Raji (cell line): ENCODE results near the gene YWHAG.

Experiments used
- POLR2A ChIP-seq: IDR thresholded peaks from 2 replicates; pipeline ENCODE4 v1.6.1; 2011; ENCODE audit warnings: low read depth, low read length, control low read depth; ENCODE audit not compliant: insufficient read depth

YWHAG gene

GRCh38 chr7:76294344-76295024, 64.3 kb downstream of the YWHAG start:
- no peak for TF ChIP-seq POLR2A

- TF ChIP-seq POLR2A = no peak
These were observed 65.3 kb downstream of the YWHAG start for GRCh38 chr7:76293407-76293901.

GRCh38 chr7:76292213-76292573, 66.6 kb downstream of the YWHAG start:
- no peak for TF ChIP-seq POLR2A

GRCh38 chr7:76291351-76292212, 67.2 kb downstream of the YWHAG start:
- TF ChIP-seq POLR2A = no peak

GRCh38 chr7:76286842-76287403, 71.9 kb downstream of the YWHAG start:
- TF ChIP-seq POLR2A = no peak

- no peak for TF ChIP-seq POLR2A
These were observed 73.0 kb downstream of the YWHAG start for GRCh38 chr7:76285604-76286374.

GRCh38 chr7:76283254-76284159, 75.3 kb downstream of the YWHAG start:
- TF ChIP-seq POLR2A = no peak

GRCh38 chr7:76282344-76283253, 76.2 kb downstream of the YWHAG start:
- TF ChIP-seq POLR2A = no peak

GRCh38 chr7:76281706-76282343, 77.0 kb downstream of the YWHAG start:
- no peak for TF ChIP-seq POLR2A

- no peak for TF ChIP-seq POLR2A
These were observed 77.6 kb downstream of the YWHAG start for GRCh38 chr7:76281006-76281705.

- no peak for TF ChIP-seq POLR2A
These were observed 78.4 kb downstream of the YWHAG start for GRCh38 chr7:76280408-76280807.

- no peak for TF ChIP-seq POLR2A
These were observed 80.3 kb downstream of the YWHAG start for GRCh38 chr7:76278540-76278939.
